Measurements from ENCODE around the gene HTT. TPM values are rescaled to one million over a fixed set of nuclear protein-coding genes. Genes with fewer than 3 reads are reported as not detected.
"Not testable (repeated sequence)": the region's sequence is repeated elsewhere in the genome, so short reads cannot be mapped to it uniquely, and the experiment has no call there.

The HTT gene
- total and polyA plus RNA-seq, 5 donors = 13.0 to 25.2 (median 23.1) TPM

- H3K4me3 ChIP-seq (ENCODE audit: low read length) = no peak overlapping the region
- intact Hi-C loops (cut with DNase I) = no loop called here
- no peaks in the 10 kb centered on the region for H3K9me3 ChIP-seq (ENCODE audit: control insufficient read depth, low read length)
- WGBS = 95% methylated on average over 10 of the region's 10 CpGs
- DNase-seq (no peak), ATAC-seq (no peak)
- no peaks in the 10 kb centered on the region for H3K4me1 ChIP-seq (ENCODE audit: control insufficient read depth, insufficient read depth, low read length)
- H3K27me3 ChIP-seq (ENCODE audit: control insufficient read depth, insufficient read depth) = no peaks in the 10 kb centered on the region
- no peak overlapping the region for H3K27ac ChIP-seq (ENCODE audit: low read length)
These were observed 11.6 kb downstream of the HTT start for GRCh38 chr4:3085948-3086670.

GRCh38 chr4:3087115-3087797, 12.8 kb downstream of the HTT start:
- H3K27ac ChIP-seq (ENCODE audit: low read length) = no peak overlapping the region
- WGBS = 86% methylated on average over 4 of the region's 4 CpGs
- DNase-seq (no peak), ATAC-seq (no peak)
- no peak overlapping the region for H3K4me3 ChIP-seq (ENCODE audit: low read length)
- H3K27me3 ChIP-seq (ENCODE audit: control insufficient read depth, insufficient read depth) = no peaks in the 10 kb centered on the region
- H3K9me3 ChIP-seq (ENCODE audit: control insufficient read depth, low read length) = no peaks in the 10 kb centered on the region
- H3K4me1 ChIP-seq (ENCODE audit: control insufficient read depth, insufficient read depth, low read length) = no peaks in the 10 kb centered on the region
- intact Hi-C loops (cut with DNase I) = no loop called here

GRCh38 chr4:3091464-3091863, 17.0 kb downstream of the HTT start:
- ATAC-seq = no peak

GRCh38 chr4:3094701-3095100, 20.2 kb downstream of the HTT start:
- intact Hi-C loops (cut with DNase I); DNase-seq; H3K27ac ChIP-seq (ENCODE audit: low read length); H3K4me3 ChIP-seq (ENCODE audit: low read length); H3K9me3 ChIP-seq (ENCODE audit: control insufficient read depth, low read length); ATAC-seq; H3K4me1 ChIP-seq (ENCODE audit: control insufficient read depth, insufficient read depth, low read length); H3K27me3 ChIP-seq (ENCODE audit: control insufficient read depth, insufficient read depth): not testable (repeated sequence)
- WGBS = 98% methylated on average over 28 of the region's 28 CpGs

More at GRCh38 chr4:3091464-3091863, 17.0 kb downstream of the HTT start:
- intact Hi-C loops (cut with DNase I) = no loop called here
- H3K4me3 ChIP-seq (ENCODE audit: low read length) = no peak overlapping the region
- no peaks in the 10 kb centered on the region for H3K4me1 ChIP-seq (ENCODE audit: control insufficient read depth, insufficient read depth, low read length)
- no peaks in the 10 kb centered on the region for H3K9me3 ChIP-seq (ENCODE audit: control insufficient read depth, low read length)
- no peak for DNase-seq
- no peaks in the 10 kb centered on the region for H3K27me3 ChIP-seq (ENCODE audit: control insufficient read depth, insufficient read depth)
- 62% methylated on average over 5 of the region's 5 CpGs for WGBS
- H3K27ac ChIP-seq (ENCODE audit: low read length) = no peak overlapping the region

- Histone ChIP-seq H3K27ac (ENCODE audit: low read length) (no peak overlapping the region), H3K4me1 (ENCODE audit: control insufficient read depth, insufficient read depth, low read length) (no peaks in the 10 kb centered on the region), H3K9me3 (ENCODE audit: control insufficient read depth, low read length) (no peaks in the 10 kb centered on the region), H3K27me3 (ENCODE audit: control insufficient read depth, insufficient read depth) (no peaks in the 10 kb centered on the region), H3K4me3 (ENCODE audit: low read length) (no peak overlapping the region)
- DNase-seq = no peak
- WGBS = 94% methylated on average over 3 of the region's 3 CpGs
- ATAC-seq = no peak
- intact Hi-C loops (cut with DNase I) = no loop called here
These were observed 21.7 kb downstream of the HTT start for GRCh38 chr4:3096202-3096601.

- intact Hi-C loops (cut with DNase I) = no loop called here
- Histone ChIP-seq H3K4me3 (ENCODE audit: low read length) (no peak overlapping the region), H3K27ac (ENCODE audit: low read length) (no peak overlapping the region), H3K27me3 (ENCODE audit: control insufficient read depth, insufficient read depth) (no peaks in the 10 kb centered on the region), H3K9me3 (ENCODE audit: control insufficient read depth, low read length) (no peaks in the 10 kb centered on the region), H3K4me1 (ENCODE audit: control insufficient read depth, insufficient read depth, low read length) (no peaks in the 10 kb centered on the region)
- DNase-seq (no peak), ATAC-seq (no peak)
- 72% methylated on average over 2 of the region's 2 CpGs for WGBS
These were observed 23.9 kb downstream of the HTT start for GRCh38 chr4:3098346-3098745.

GRCh38 chr4:3106339-3107186, 32.1 kb downstream of the HTT start:
- WGBS = 4% methylated on average over 7 of the region's 7 CpGs

GRCh38 chr4:3107271-3107670, 32.8 kb downstream of the HTT start:
- Histone ChIP-seq H3K4me1 (ENCODE audit: control insufficient read depth, insufficient read depth, low read length) (peaks cover 7% of the 10 kb centered on the region), H3K27ac (ENCODE audit: low read length) (peak overlapping the region; percentile 74), H3K4me3 (ENCODE audit: low read length) (no peak overlapping the region), H3K27me3 (ENCODE audit: control insufficient read depth, insufficient read depth) (no peaks in the 10 kb centered on the region), H3K9me3 (ENCODE audit: control insufficient read depth, low read length) (no peaks in the 10 kb centered on the region)
- DNase-seq (no peak), ATAC-seq (no peak)
- intact Hi-C loops (cut with DNase I) = loop anchor here in 1 of 4 donors (10.0 kb wide), 1 partner anchor 768 kb away; no protein-coding TSS in a partner anchor
- WGBS = 80% methylated on average over 5 of the region's 5 CpGs

More at GRCh38 chr4:3106339-3107186, 32.1 kb downstream of the HTT start:
- Histone ChIP-seq H3K27ac (ENCODE audit: low read length) (peak overlapping the region; percentile 74), H3K27me3 (ENCODE audit: control insufficient read depth, insufficient read depth) (no peaks in the 10 kb centered on the region), H3K4me1 (ENCODE audit: control insufficient read depth, insufficient read depth, low read length) (peaks cover 7% of the 10 kb centered on the region), H3K4me3 (ENCODE audit: low read length) (no peak overlapping the region), H3K9me3 (ENCODE audit: control insufficient read depth, low read length) (no peaks in the 10 kb centered on the region)
- intact Hi-C loops (cut with DNase I) = loop anchor here in 1 of 4 donors (10.0 kb wide), 1 partner anchor 768 kb away; no protein-coding TSS in a partner anchor
- DNase-seq (peak; percentile 86 to 94 (median 94)), ATAC-seq (peak; percentile 98)

GRCh38 chr4:3107691-3108121, 33.2 kb downstream of the HTT start:
- H3K4me1 ChIP-seq (ENCODE audit: control insufficient read depth, insufficient read depth, low read length) = peaks cover 7% of the 10 kb centered on the region
- intact Hi-C loops (cut with DNase I) = loop anchor here in 1 of 4 donors (10.0 kb wide), 1 partner anchor 767 kb away; no protein-coding TSS in a partner anchor
- H3K27ac ChIP-seq (ENCODE audit: low read length) = peak overlapping the region; percentile 59
- no peak overlapping the region for H3K4me3 ChIP-seq (ENCODE audit: low read length)
- ATAC-seq (peak; percentile 15 to 25), DNase-seq (peak in 1 of 3 donors; percentile 47)
- H3K27me3 ChIP-seq (ENCODE audit: control insufficient read depth, insufficient read depth) = no peaks in the 10 kb centered on the region
- no peaks in the 10 kb centered on the region for H3K9me3 ChIP-seq (ENCODE audit: control insufficient read depth, low read length)
- 43% methylated on average over 6 of the region's 6 CpGs for WGBS

GRCh38 chr4:3108211-3108610, 33.7 kb downstream of the HTT start:
- 76% methylated on average over 3 of the region's 3 CpGs for WGBS
- intact Hi-C loops (cut with DNase I) = loop anchor here in 1 of 4 donors (10.0 kb wide), 1 partner anchor 767 kb away; no protein-coding TSS in a partner anchor
- H3K27ac ChIP-seq (ENCODE audit: low read length) = peak overlapping the region; percentile 71
- H3K9me3 ChIP-seq (ENCODE audit: control insufficient read depth, low read length) = no peaks in the 10 kb centered on the region
- no peak overlapping the region for H3K4me3 ChIP-seq (ENCODE audit: low read length)
- ATAC-seq (no peak), DNase-seq (no peak)
- peaks cover 7% of the 10 kb centered on the region for H3K4me1 ChIP-seq (ENCODE audit: control insufficient read depth, insufficient read depth, low read length)
- H3K27me3 ChIP-seq (ENCODE audit: control insufficient read depth, insufficient read depth) = no peaks in the 10 kb centered on the region

All from right cardiac atrium (tissue), 5 donors.